ENCODE measurements around the gene NUP43.
A peak's percentile ranks its signal among the peaks of the same experiment; 100 is the strongest.

NUP43 gene

GRCh38 chr6:149763866-149764265, 17.5 kb upstream of the NUP43 start:
- peaks cover 6% of the 10 kb centered on the region for H3F3A ChIP-seq (ENCODE audit: control insufficient read depth, insufficient read depth)
- TF ChIP-seq CTCF (IDR thresholded peaks at IDR 0.05; ENCODE audit: low read depth, low read length, poor library complexity, severe bottlenecking) (no peak), EZH2phosphoT487 (IDR thresholded peaks at IDR 0.05; ENCODE audit: borderline replicate concordance, low read length) (no peak)
- peaks cover 27% of the 10 kb centered on the region for H3K4me1 ChIP-seq (ENCODE audit: control insufficient read depth, low read length)
- H3K27me3 ChIP-seq (ENCODE audit: control insufficient read depth, low read length), result no peaks in the 10 kb centered on the region
- peaks cover 8% of the 10 kb centered on the region; the same call in 1 of the 2 replicates for H3K9me3 ChIP-seq (ENCODE audit: control insufficient read depth, insufficient read depth, low read length)
- no peak overlapping the region for H3K4me2 ChIP-seq (ENCODE audit: low read length)
- peaks cover 59% of the 10 kb centered on the region for H3K36me3 ChIP-seq (ENCODE audit: control insufficient read depth, low read length)
- peaks cover 85% of the 10 kb centered on the region for H3K79me2 ChIP-seq (ENCODE audit: control insufficient read depth, low read length)
- no peak overlapping the region for H3K27ac ChIP-seq (ENCODE audit: low read depth, low read length)
- no peaks in the 10 kb centered on the region for H3K9me2 ChIP-seq (replicated peaks; ENCODE audit: control insufficient read depth, low read length)
- H3K4me3 ChIP-seq (ENCODE audit: low read length), result no peak overlapping the region
- 0 out of 2 replicates have a peak, but pooled peaks cover 3% of the 10 kb centered on the region for H4K20me1 ChIP-seq (ENCODE audit: control insufficient read depth, insufficient read depth, low read depth, low read length)

GRCh38 chr6:149761438-149761837, 15.1 kb upstream of the NUP43 start:
- TF ChIP-seq EZH2phosphoT487 (IDR thresholded peaks at IDR 0.05; ENCODE audit: borderline replicate concordance, low read length), result no peak
- H3K27ac ChIP-seq (ENCODE audit: low read depth, low read length), result peak overlapping the region; percentile 53
- peaks cover 8% of the 10 kb centered on the region; the same call in 1 of the 2 replicates for H3K9me3 ChIP-seq (ENCODE audit: control insufficient read depth, insufficient read depth, low read length)
- H4K20me1 ChIP-seq (ENCODE audit: control insufficient read depth, insufficient read depth, low read depth, low read length), result no peaks in the 10 kb centered on the region
- peaks cover 6% of the 10 kb centered on the region for H3F3A ChIP-seq (ENCODE audit: control insufficient read depth, insufficient read depth)
- peaks cover 44% of the 10 kb centered on the region for H3K36me3 ChIP-seq (ENCODE audit: control insufficient read depth, low read length)
- H3K27me3 ChIP-seq (ENCODE audit: control insufficient read depth, low read length), result no peaks in the 10 kb centered on the region
- peak overlapping the region; percentile 21 for H3K4me3 ChIP-seq (ENCODE audit: low read length)
- peaks cover 84% of the 10 kb centered on the region for H3K79me2 ChIP-seq (ENCODE audit: control insufficient read depth, low read length)
- H3K4me1 ChIP-seq (ENCODE audit: control insufficient read depth, low read length), result peaks cover 27% of the 10 kb centered on the region
- no peaks in the 10 kb centered on the region for H3K9me2 ChIP-seq (replicated peaks; ENCODE audit: control insufficient read depth, low read length)
- H3K4me2 ChIP-seq (ENCODE audit: low read length), result peak overlapping the region; percentile 55

- Histone ChIP-seq H3K4me3 (ENCODE audit: low read length) (no peak overlapping the region), H3K36me3 (ENCODE audit: control insufficient read depth, low read length) (peaks cover 40% of the 10 kb centered on the region), H3K27me3 (ENCODE audit: control insufficient read depth, low read length) (no peaks in the 10 kb centered on the region), H3K79me2 (ENCODE audit: control insufficient read depth, low read length) (peaks cover 96% of the 10 kb centered on the region), H3F3A (ENCODE audit: control insufficient read depth, insufficient read depth) (peaks cover 8% of the 10 kb centered on the region), H4K20me1 (ENCODE audit: control insufficient read depth, insufficient read depth, low read depth, low read length) (peaks cover 4% of the 10 kb centered on the region), H3K4me1 (ENCODE audit: control insufficient read depth, low read length) (peaks cover 52% of the 10 kb centered on the region), H3K27ac (ENCODE audit: low read depth, low read length) (no peak overlapping the region), H3K9me3 (ENCODE audit: control insufficient read depth, insufficient read depth, low read length) (no peaks in the 10 kb centered on the region), H3K4me2 (ENCODE audit: low read length) (no peak overlapping the region), H3K9me2 (replicated peaks; ENCODE audit: control insufficient read depth, low read length) (no peaks in the 10 kb centered on the region)
- TF ChIP-seq EZH2phosphoT487 (IDR thresholded peaks at IDR 0.05; ENCODE audit: borderline replicate concordance, low read length), result no peak
- TF ChIP-seq CTCF (IDR thresholded peaks at IDR 0.05; ENCODE audit: low read depth, low read length, poor library complexity, severe bottlenecking), result no peak
Observed at GRCh38 chr6:149756261-149756636, 9.9 kb upstream of the NUP43 start.

- Histone ChIP-seq H3K9me2 (replicated peaks; ENCODE audit: control insufficient read depth, low read length) (no peaks in the 10 kb centered on the region), H3K79me2 (ENCODE audit: control insufficient read depth, low read length) (peaks cover 98% of the 10 kb centered on the region), H3K9me3 (ENCODE audit: control insufficient read depth, insufficient read depth, low read length) (no peaks in the 10 kb centered on the region), H3K36me3 (ENCODE audit: control insufficient read depth, low read length) (peaks cover 38% of the 10 kb centered on the region), H3K4me3 (ENCODE audit: low read length) (no peak overlapping the region), H3F3A (ENCODE audit: control insufficient read depth, insufficient read depth) (0 out of 2 replicates have a peak, but pooled peaks cover 3% of the 10 kb centered on the region), H3K4me2 (ENCODE audit: low read length) (peak overlapping the region; percentile 13; the same call in 1 of the 2 replicates), H3K4me1 (ENCODE audit: control insufficient read depth, low read length) (peaks cover 52% of the 10 kb centered on the region), H3K27me3 (ENCODE audit: control insufficient read depth, low read length) (no peaks in the 10 kb centered on the region), H3K27ac (ENCODE audit: low read depth, low read length) (no peak overlapping the region), H4K20me1 (ENCODE audit: control insufficient read depth, insufficient read depth, low read depth, low read length) (peaks cover 6% of the 10 kb centered on the region)
- TF ChIP-seq EZH2phosphoT487 (IDR thresholded peaks at IDR 0.05; ENCODE audit: borderline replicate concordance, low read length) (no peak), CTCF (IDR thresholded peaks at IDR 0.05; ENCODE audit: low read depth, low read length, poor library complexity, severe bottlenecking) (no peak)
Observed at GRCh38 chr6:149755300-149756260, 9.3 kb upstream of the NUP43 start.

Measured in DOHH2 (cell line).